Urothelium cell line (cell line): Measurements from ENCODE around the gene CCDC70.
"Not testable (repeated sequence)": the region's sequence is repeated elsewhere in the genome, so short reads cannot be mapped to it uniquely, and the experiment has no call there.

Experiments used
- DNase-seq: peaks from one replicate; pipeline ENCODE4 v3.0.0; 2011; ENCODE audit warnings: low spot score, mixed read lengths
- FAIRE-seq: peaks from 2 replicates; lab custom pipeline; 2011; peaks lifted over from hg19 to GRCh38; lab: Jason Lieb, UNC

CCDC70 gene

GRCh38 chr13:51861723-51862300 lies at the start of gene CCDC70:
TSS of gene CCDC70 (plus strand) at chr13:51861969. CDS start at chr13:51865412, 3,443 bp downstream.
- DNase-seq (peak; percentile 21), FAIRE-seq (no peak)

GRCh38 chr13:51814071-51814470 lies 47.7 kb upstream of the CCDC70 start:
- DNase-seq (no peak), FAIRE-seq (no peak)

GRCh38 chr13:51814825-51815650 lies 46.7 kb upstream of the CCDC70 start:
- DNase-seq (peak; percentile 58), FAIRE-seq (no peak)

- DNase-seq: no peak
- FAIRE-seq: no peak
Measured at GRCh38 chr13:51815848-51816247, 45.9 kb upstream of the CCDC70 start.

GRCh38 chr13:51816604-51817249 lies 45.0 kb upstream of the CCDC70 start:
- no peak for FAIRE-seq

GRCh38 chr13:51817717-51818116 lies 44.1 kb upstream of the CCDC70 start:
- DNase-seq (no peak), FAIRE-seq (no peak)

More at GRCh38 chr13:51816604-51817249, 45.0 kb upstream of the CCDC70 start:
- no peak for DNase-seq

- DNase-seq (no peak), FAIRE-seq (no peak)
Measured at GRCh38 chr13:51818276-51818675, 43.5 kb upstream of the CCDC70 start.

GRCh38 chr13:51818781-51819511 lies 42.8 kb upstream of the CCDC70 start:
- no peak for FAIRE-seq
- no peak for DNase-seq

GRCh38 chr13:51819544-51819943 lies 42.2 kb upstream of the CCDC70 start:
- no peak for DNase-seq
- FAIRE-seq: no peak

GRCh38 chr13:51820016-51820597 lies 41.7 kb upstream of the CCDC70 start:
- no peak for FAIRE-seq

GRCh38 chr13:51821606-51822005 lies 40.2 kb upstream of the CCDC70 start:
- FAIRE-seq: no peak
- no peak for DNase-seq

More at GRCh38 chr13:51820016-51820597, 41.7 kb upstream of the CCDC70 start:
- DNase-seq: no peak

GRCh38 chr13:51822106-51822815 lies 39.5 kb upstream of the CCDC70 start:
- FAIRE-seq (no peak), DNase-seq (no peak)

GRCh38 chr13:51823359-51823758 lies 38.4 kb upstream of the CCDC70 start:
- DNase-seq: no peak
- FAIRE-seq: no peak

GRCh38 chr13:51823863-51824262 lies 37.9 kb upstream of the CCDC70 start:
- FAIRE-seq: no peak
- DNase-seq: no peak

- not testable (repeated sequence) for DNase-seq, FAIRE-seq
Measured at GRCh38 chr13:51824712-51825111, 37.1 kb upstream of the CCDC70 start.

GRCh38 chr13:51825165-51825592 lies 36.6 kb upstream of the CCDC70 start:
- FAIRE-seq: no peak
- no peak for DNase-seq

- FAIRE-seq: no peak
- DNase-seq: no peak
Measured at GRCh38 chr13:51825681-51826254, 36.0 kb upstream of the CCDC70 start.

GRCh38 chr13:51826606-51827005 lies 35.2 kb upstream of the CCDC70 start:
- no peak for DNase-seq
- FAIRE-seq: no peak

GRCh38 chr13:51827254-51827653 lies 34.5 kb upstream of the CCDC70 start:
- DNase-seq (no peak), FAIRE-seq (no peak)
